Renal cortex interstitium (tissue), 11 donors: ENCODE measurements around the gene ALDH4A1. TPM values are rescaled to one million over a fixed set of nuclear protein-coding genes. Genes with fewer than 3 reads are reported as not detected.

Source experiments
- DNase-seq, 11 donors: peaks; one replicate each; pipeline ENCODE4 v3.0.0-alpha.2; 2013; ENCODE audit warnings: low read depth in 9 of 11, low spot score in 4 of 11; ENCODE audit errors: extremely low read depth in 1 of 11
- polyA plus RNA-seq, 3 donors: library from polyadenylated mRNA; unstranded; fragments of 120-200 nt; gene quantifications; one replicate each; pipeline ENCODE4 v1.2.1, GENCODE V29; 2013; ENCODE audit not compliant: insufficient read length in 3 of 3

ALDH4A1 gene
- polyA plus RNA-seq, 3 donors, result 53.6 to 78.8 (median 68.9) TPM

DNA sequence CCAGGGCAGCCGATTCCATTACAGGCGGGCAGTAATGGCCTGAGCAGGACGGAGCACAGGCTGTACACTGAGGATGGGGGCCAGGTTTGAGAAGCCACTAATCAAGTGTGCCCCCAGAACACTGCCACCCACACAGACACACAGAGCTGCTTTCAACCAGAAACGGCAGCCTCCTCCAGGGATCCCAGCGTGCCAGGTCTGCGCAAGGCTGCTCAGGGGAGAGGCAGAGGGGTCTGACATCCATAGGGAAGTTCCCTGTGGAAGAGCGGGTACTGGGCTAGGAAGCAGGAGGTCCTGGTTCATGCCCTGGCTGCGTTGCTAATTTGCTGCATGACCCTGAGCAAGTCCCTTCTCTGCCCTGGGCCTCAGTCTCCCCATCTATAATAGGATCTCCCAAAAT, 26.1 kb upstream of the ALDH4A1 start:
- no peak for DNase-seq

GRCh38 chr1:18927654-18928272, 25.4 kb upstream of the ALDH4A1 start:
- no peak for DNase-seq

DNA sequence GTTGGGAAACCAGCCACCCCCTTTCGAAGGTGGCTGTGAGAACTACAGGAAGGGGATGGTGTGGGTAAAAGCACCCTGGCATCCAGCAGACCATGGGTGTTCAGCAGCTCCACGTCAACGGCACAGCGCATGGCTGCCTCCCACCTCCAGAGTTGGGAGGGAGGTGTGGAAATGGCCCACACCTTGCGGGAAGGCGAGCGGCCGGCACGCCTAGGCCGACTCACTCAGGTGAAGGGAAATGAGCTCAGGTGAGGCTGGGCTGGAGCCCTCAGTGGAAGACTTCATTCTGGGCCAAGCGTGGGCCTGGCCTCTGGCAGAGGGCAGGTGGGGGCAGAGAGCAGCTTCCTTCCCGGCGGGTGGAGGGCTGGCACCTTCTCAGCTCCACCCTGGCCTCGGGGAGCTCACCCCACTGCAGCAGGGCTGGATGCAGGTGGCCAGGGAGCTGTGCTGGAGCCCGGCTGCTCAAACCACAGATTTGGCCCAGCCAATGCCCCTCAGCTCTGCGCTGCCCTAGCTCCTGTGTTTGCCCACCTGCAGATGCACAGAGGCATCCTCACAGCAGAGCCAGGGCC, 24.8 kb upstream of the ALDH4A1 start:
- DNase-seq, result no peak

- DNase-seq, result no peak
These were observed 24.1 kb upstream of the ALDH4A1 start for GRCh38 chr1:18926315-18927081.

DNA sequence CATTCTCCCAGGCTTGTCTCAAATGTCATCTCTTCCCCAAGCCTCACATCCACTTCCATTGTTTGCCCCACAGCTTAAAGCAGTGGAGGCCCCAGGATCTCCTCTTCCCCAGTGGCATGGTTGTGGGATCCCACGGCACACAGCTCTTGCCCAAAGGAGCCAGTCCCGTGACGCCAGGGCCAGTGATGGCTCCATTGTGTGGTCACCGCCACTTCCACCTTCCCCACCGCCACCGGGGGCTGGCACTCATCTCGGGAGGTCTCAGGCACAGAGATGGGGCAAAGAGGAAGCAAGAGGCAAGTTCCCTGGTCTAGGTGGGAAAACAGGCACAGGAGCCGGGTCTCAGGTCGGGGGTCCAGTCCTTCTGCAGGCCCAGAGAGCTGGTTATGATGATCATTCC, 22.9 kb upstream of the ALDH4A1 start:
- DNase-seq, result no peak

GRCh38 chr1:18924221-18924691, 21.9 kb upstream of the ALDH4A1 start:
- no peak for DNase-seq

- peak in 3 of 11 donors; percentile 68 to 75 (median 73) for DNase-seq
These were observed 21.4 kb upstream of the ALDH4A1 start for GRCh38 chr1:18923756-18924211.

DNA sequence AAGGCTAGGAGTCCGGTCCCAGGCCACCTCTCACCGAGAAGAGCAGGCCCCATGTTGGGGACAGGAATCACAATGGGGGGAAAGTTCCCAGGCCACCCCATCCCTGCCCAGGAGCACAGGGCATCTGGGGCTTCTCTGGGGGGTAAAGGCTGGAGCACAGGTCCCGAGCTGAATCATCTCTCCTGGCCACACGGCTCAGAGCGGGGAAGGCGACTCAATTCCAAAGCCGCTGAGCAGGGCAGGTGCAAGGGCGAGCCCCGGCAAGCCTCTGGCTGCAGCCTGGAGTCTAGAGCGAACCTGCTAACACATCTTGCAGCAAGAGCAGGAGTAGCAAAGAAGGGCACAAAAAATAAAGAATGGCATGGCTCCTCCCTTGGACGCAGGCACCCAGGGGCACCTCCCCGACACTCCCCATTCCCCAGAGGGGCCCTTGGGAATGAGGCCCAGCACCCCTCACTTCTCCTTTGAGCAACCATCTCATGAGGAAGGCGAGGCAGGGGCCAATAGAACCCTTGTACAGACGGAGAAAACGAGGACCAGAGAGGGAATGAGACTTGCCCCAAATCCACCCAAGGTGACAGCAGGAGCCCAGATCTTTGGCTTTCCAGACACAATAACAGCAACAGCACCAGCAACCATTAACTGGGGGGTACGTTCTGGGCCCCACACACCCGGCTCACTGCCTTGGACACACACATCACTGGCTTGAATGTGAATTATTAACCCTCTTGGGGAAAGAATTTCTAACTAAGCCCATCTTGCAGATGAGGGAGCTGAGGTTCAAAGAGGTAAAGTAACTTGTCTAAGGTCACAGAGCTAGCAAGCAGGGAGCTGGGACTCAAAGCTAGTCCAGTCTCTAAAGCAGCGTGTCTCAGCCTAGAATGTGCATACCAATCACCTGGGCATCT, 20.7 kb upstream of the ALDH4A1 start:
- DNase-seq, result no peak

GRCh38 chr1:18922319-18922726, 20.0 kb upstream of the ALDH4A1 start:
- DNase-seq, result peak in 10 of 11 donors; percentile 72 to 91 (median 82)

DNA sequence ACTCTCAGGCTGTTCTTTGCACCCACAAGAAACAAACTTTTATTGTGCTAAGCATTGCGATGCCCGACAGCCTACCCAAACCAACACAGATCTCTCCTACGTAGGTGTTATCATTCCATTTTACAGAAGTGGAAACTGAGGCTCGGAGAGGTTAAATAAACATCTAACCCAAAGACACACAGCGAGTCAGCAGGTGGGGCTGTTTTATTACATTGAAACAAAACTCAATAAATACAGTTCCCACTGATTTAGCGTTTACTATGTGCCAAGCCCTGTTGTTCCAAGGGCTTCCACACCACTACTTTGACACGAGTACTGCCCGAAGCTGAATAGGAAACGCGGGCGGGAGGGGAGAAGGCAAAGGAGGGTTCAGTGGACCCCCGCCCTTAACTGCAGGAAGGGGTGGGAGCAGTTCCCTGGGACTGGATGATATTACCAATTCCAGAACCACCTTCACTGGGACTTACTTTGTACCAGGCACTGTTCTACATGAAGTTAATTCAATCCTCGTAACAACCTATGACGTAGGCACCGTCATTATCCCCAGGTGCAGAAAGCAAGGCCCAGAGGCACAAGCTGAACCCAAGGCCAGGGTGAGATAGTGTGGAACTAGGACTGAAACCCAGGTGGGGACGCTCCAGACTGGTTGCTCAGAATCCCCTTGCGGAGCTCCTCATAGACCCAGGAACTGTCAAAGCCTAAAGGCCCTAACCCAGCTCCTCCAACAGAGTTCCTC, 19.3 kb upstream of the ALDH4A1 start:
- no peak for DNase-seq

DNA sequence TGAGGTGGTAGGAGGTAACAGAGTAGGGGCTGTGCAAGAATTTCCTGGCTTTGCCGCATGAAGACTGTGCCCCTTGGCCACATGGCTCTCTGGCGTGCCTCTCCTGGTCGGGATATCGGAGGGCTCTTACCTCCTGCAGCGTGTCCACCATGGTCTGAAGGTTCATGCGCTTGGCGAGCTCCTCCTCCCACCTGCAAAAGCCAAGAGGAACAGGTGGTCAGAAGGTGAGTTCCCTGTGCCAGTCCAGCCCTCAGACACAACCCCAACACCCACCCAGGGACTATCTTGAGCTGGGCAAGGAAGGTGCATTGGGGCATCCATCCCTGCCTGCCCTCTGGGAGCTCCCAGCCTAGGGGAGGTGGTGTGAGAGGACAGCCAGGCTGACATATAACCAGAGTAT, 18.6 kb upstream of the ALDH4A1 start:
- no peak for DNase-seq

DNA sequence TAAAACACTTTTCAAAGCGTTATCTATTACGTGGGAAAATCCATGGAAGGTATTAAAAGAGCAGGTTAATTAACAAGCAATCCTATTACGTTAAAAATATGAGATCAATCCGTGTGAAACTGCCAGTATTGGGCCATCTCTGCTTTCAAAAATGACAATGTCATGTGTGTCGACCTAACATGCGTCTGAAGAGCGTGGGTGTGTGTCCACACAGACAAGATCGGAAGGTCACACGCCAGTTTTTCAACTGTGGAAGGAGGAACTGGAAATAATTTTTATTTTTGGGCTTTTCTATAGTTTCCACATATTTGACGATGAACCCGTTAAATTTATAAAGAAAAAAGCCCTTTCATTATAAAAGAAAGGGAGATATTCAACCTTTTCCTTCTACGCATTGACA, 17.6 kb upstream of the ALDH4A1 start:
- no peak for DNase-seq

- DNase-seq, result no peak
These were observed 17.0 kb upstream of the ALDH4A1 start for GRCh38 chr1:18919197-18919905.

GRCh38 chr1:18918417-18918816, 16.1 kb upstream of the ALDH4A1 start:
- DNase-seq, result no peak

GRCh38 chr1:18917071-18917799, 14.9 kb upstream of the ALDH4A1 start:
- DNase-seq, result no peak

- DNase-seq, result no peak
These were observed 13.0 kb upstream of the ALDH4A1 start for GRCh38 chr1:18915341-18915740.
